H9 (cell line): ENCODE data around the gene DIP2A. TPM values are rescaled to one million over a fixed set of nuclear protein-coding genes. Genes with fewer than 3 reads are reported as not detected.

Source experiments
- DNase-seq: peaks from one replicate; pipeline ENCODE4 v3.0.0-alpha.2; 2017
- H2AFZ ChIP-seq: one replicate; pipeline ENCODE4 v1.6.1; 2013; ENCODE audit warnings: mild to moderate bottlenecking, low read length, control low read depth, moderate library complexity
- H2AK5ac ChIP-seq: 2 replicates; pipeline ENCODE4 v1.6.1; 2013; ENCODE audit warnings: low read length, control low read depth, mixed read lengths; ENCODE audit not compliant: insufficient read length
- H2BK120ac ChIP-seq: one replicate; pipeline ENCODE4 v1.6.1; 2013; ENCODE audit warnings: low read depth, mild to moderate bottlenecking, low read length, control low read depth, inconsistent platforms; ENCODE audit not compliant: poor library complexity, severe bottlenecking
- H2BK12ac ChIP-seq: 2 replicates; pipeline ENCODE4 v1.6.1; 2013; ENCODE audit warnings: low read length, control low read depth, mixed read lengths, low read depth; ENCODE audit not compliant: insufficient read length
- H2BK15ac ChIP-seq: 2 replicates; pipeline ENCODE4 v1.6.1; 2013; ENCODE audit warnings: low read depth, low read length, control low read depth
- H2BK20ac ChIP-seq: one replicate; pipeline ENCODE4 v1.6.1; 2013; ENCODE audit warnings: low read depth, mild to moderate bottlenecking, low read length, control low read depth, inconsistent platforms; ENCODE audit not compliant: poor library complexity, severe bottlenecking
- H2BK5ac ChIP-seq: 2 replicates; pipeline ENCODE4 v1.6.1; 2013; ENCODE audit warnings: low read length, control low read depth, mixed read lengths; ENCODE audit not compliant: insufficient read length
- H3K14ac ChIP-seq: 2 replicates; pipeline ENCODE4 v1.6.1; 2013; ENCODE audit warnings: low read length, control low read depth; ENCODE audit not compliant: insufficient read depth
- H3K18ac ChIP-seq: 2 replicates; pipeline ENCODE4 v1.6.1; 2013; ENCODE audit warnings: low read depth, mild to moderate bottlenecking, mixed read lengths, low read length, control low read depth; ENCODE audit not compliant: insufficient read length
- H3K23ac ChIP-seq: 2 replicates; pipeline ENCODE4 v1.6.1; 2013; ENCODE audit warnings: low read length, control low read depth, mixed read lengths, low read depth; ENCODE audit not compliant: insufficient read length
- H3K23me2 ChIP-seq: 2 replicates; pipeline ENCODE4 v1.6.1; 2013; ENCODE audit warnings: low read depth, mild to moderate bottlenecking, mixed read lengths, low read length, control low read depth; ENCODE audit not compliant: insufficient read length, poor library complexity, severe bottlenecking
- H3K27ac ChIP-seq: 2 replicates; pipeline ENCODE4 v1.5.1; 2013; ENCODE audit warnings: low read length, control low read depth, mixed read lengths, low read depth; ENCODE audit not compliant: insufficient read length
- H3K27me3 ChIP-seq: 2 replicates; pipeline ENCODE4 v1.6.1; 2013; ENCODE audit warnings: low read length, control low read depth, inconsistent platforms; ENCODE audit not compliant: insufficient read depth
- H3K4ac ChIP-seq: 2 replicates; pipeline ENCODE4 v1.6.1; 2013; ENCODE audit warnings: low read depth, mild to moderate bottlenecking, control low read depth, inconsistent platforms, low read length, moderate library complexity
- H3K4me1 ChIP-seq: 2 replicates; pipeline ENCODE4 v1.6.1; 2013; ENCODE audit warnings: low read length, control low read depth, inconsistent platforms; ENCODE audit not compliant: insufficient read depth
- H3K4me2 ChIP-seq: 2 replicates; pipeline ENCODE4 v1.6.1; 2013; ENCODE audit warnings: low read length, control low read depth, mixed read lengths; ENCODE audit not compliant: insufficient read length, insufficient read depth
- H3K56ac ChIP-seq: 2 replicates; pipeline ENCODE4 v1.6.1; 2013; ENCODE audit warnings: low read depth, mild to moderate bottlenecking, mixed read lengths, low read length, control low read depth; ENCODE audit not compliant: insufficient read length
- H3K79me1 ChIP-seq: 2 replicates; pipeline ENCODE4 v1.6.1; 2013; ENCODE audit warnings: low read depth, mild to moderate bottlenecking, moderate library complexity, low read length, control low read depth, inconsistent platforms; ENCODE audit not compliant: insufficient read depth, poor library complexity, severe bottlenecking
- H3K79me2 ChIP-seq: 2 replicates; pipeline ENCODE4 v1.6.1; 2013; ENCODE audit warnings: low read length, control low read depth, inconsistent platforms; ENCODE audit not compliant: insufficient read depth
- H3K9ac ChIP-seq: 2 replicates; pipeline ENCODE4 v1.6.1; 2013; ENCODE audit warnings: low read length, control low read depth, mixed read lengths; ENCODE audit not compliant: insufficient read length; ENCODE audit errors: extremely low read depth
- H3K9me3 ChIP-seq: one replicate; pipeline ENCODE4 v1.6.1; 2013; ENCODE audit warnings: low read depth, low read length, inconsistent platforms; ENCODE audit not compliant: control insufficient read depth
- H3T11ph ChIP-seq: one replicate; pipeline ENCODE4 v1.6.1; 2013; ENCODE audit warnings: mild to moderate bottlenecking, low read length, control low read depth, inconsistent platforms
- H4K20me1 ChIP-seq: one replicate; pipeline ENCODE4 v1.6.1; 2013; ENCODE audit not compliant: control insufficient read depth, insufficient read length, insufficient read depth
- H4K5ac ChIP-seq: 2 replicates; pipeline ENCODE4 v1.6.1; 2013; ENCODE audit warnings: low read depth, mild to moderate bottlenecking, mixed read lengths, low read length, control low read depth; ENCODE audit not compliant: insufficient read length
- H4K8ac ChIP-seq: replicated peaks from 2 replicates; pipeline ENCODE4 v1.6.1; 2013; ENCODE audit warnings: low read length, control low read depth, mixed read lengths, low read depth; ENCODE audit not compliant: insufficient read length
- H4K91ac ChIP-seq: 2 replicates; pipeline ENCODE4 v1.6.1; 2013; ENCODE audit warnings: low read depth, mild to moderate bottlenecking, moderate library complexity, mixed read lengths, low read length, control low read depth; ENCODE audit not compliant: insufficient read length
- H3K27ac Mint-ChIP-seq, 3 experiments: 2 replicates in 2 of 3; 3 replicates in 1 of 3; pipeline ENCODE4 v1.8.0; 2020 to 2021; ENCODE audit warnings: mixed read lengths in 3 of 3, mild to moderate bottlenecking in 1 of 3, moderate library complexity in 1 of 3
- H3K27me3 Mint-ChIP-seq: 2 replicates; pipeline ENCODE4 v1.8.0; 2021; ENCODE audit warnings: low read depth, mild to moderate bottlenecking, moderate library complexity, mixed read lengths
- H3K36me3 Mint-ChIP-seq, 3 experiments: 2 replicates in 2 of 3; 3 replicates in 1 of 3; pipeline ENCODE4 v1.8.0; 2020 to 2021; ENCODE audit warnings: low read depth in 3 of 3, mixed read lengths in 3 of 3; ENCODE audit not compliant: insufficient read depth in 1 of 3
- H3K4me1 Mint-ChIP-seq, 2 experiments: 2 replicates each; pipeline ENCODE4 v1.8.0; 2020; ENCODE audit warnings: mixed read lengths in 2 of 2
- H3K4me3 Mint-ChIP-seq, 2 experiments: 2 replicates in 1 of 2; 3 replicates in 1 of 2; pipeline ENCODE4 v1.8.0; 2020 to 2021; ENCODE audit warnings: mild to moderate bottlenecking in 2 of 2, mixed read lengths in 2 of 2, moderate library complexity in 1 of 2
- H3K9me3 Mint-ChIP-seq, 2 experiments: 2 replicates in 1 of 2; 3 replicates in 1 of 2; pipeline ENCODE4 v1.8.0; 2020; ENCODE audit warnings: mild to moderate bottlenecking in 2 of 2, mixed read lengths in 2 of 2, moderate library complexity in 1 of 2
- CTCF ChIP-seq: fragments of 200-600 bp; sonication (generic); conservative IDR thresholded peaks from 3 replicates; pipeline ENCODE4 v1.8.0; 2021; ENCODE audit warnings: antibody characterized with exemption, mild to moderate bottlenecking
- WGBS: extraction: QIAGEN DNeasy Blood & Tissue Kit; methylation state at CpG from one replicate; pipeline ENCODE4 v1.1.7; 2013; ENCODE audit warnings: missing lambda C conversion rate, low lambda C conversion rate, mixed read lengths; ENCODE audit not compliant: insufficient read length; ENCODE audit errors: extremely low coverage; 5-methylcytosine and 5-hydroxymethylcytosine counted together
- total RNA-seq: library from RNA; stranded (reverse); gene quantifications from 2 replicates; pipeline ENCODE4 v1.2.1, GENCODE V29; 2021

The DIP2A gene
- total RNA-seq, 1 experiment from 2014 or later = 25.2 TPM

- Mint-ChIP-seq H3K4me1 (peaks cover 7 to 11% of the 10 kb centered on the region in 2 experiments; a peak in 3 of 4 replicates), H3K9me3 (no peaks in the 10 kb centered on the region), H3K27ac (peak overlapping the region in 2 of 3 experiments; percentile 23 to 77; a peak in 1 of 7 replicates), H3K36me3 (peaks cover 13 to 50% (median 49%) of the 10 kb centered on the region in 3 experiments), H3K27me3 (no peaks in the 10 kb centered on the region), H3K4me3 (no peak overlapping the region)
- Histone ChIP-seq H3K18ac (no peak overlapping the region), H3K23ac (no peak overlapping the region), H2BK20ac (no peak overlapping the region), H3K56ac (no peak overlapping the region), H2BK12ac (no peak overlapping the region), H4K20me1 (no peaks in the 10 kb centered on the region), H2BK5ac (no peak overlapping the region), H3K4ac (no peak overlapping the region), H4K8ac (no peak overlapping the region), H4K5ac (no peak overlapping the region), H3T11ph (no peak overlapping the region), H2BK120ac (no peak overlapping the region), H2AK5ac (no peak overlapping the region), H3K79me2 (no peaks in the 10 kb centered on the region), H3K9ac (no peak overlapping the region), H3K4me2 (no peak overlapping the region), H3K14ac (no peak overlapping the region), H3K79me1 (no peaks in the 10 kb centered on the region), H3K27me3 (no peaks in the 10 kb centered on the region), H2AFZ (no peak overlapping the region), H2BK15ac (no peak overlapping the region), H3K27ac (no peak overlapping the region), H3K9me3 (no peaks in the 10 kb centered on the region), H4K91ac (no peak overlapping the region), H3K4me1 (no peaks in the 10 kb centered on the region), H3K23me2 (no peaks in the 10 kb centered on the region)
- no CpG with 5 or more reads among the region's 23 CpGs for WGBS
- TF ChIP-seq CTCF = no peak
- peak; percentile 21 for DNase-seq
Measured at GRCh38 chr21:46421191-46421750, 37.4 kb upstream of the DIP2A start.
